ENCODE results near the gene PLXDC1. TPM values are rescaled to one million over a fixed set of nuclear protein-coding genes. Genes with fewer than 3 reads are reported as not detected.

PLXDC1 gene
- total and polyA plus RNA-seq, 2 of the 13 experiments (the other 11 are each of a cell fraction or from before 2014, with no cell fraction given): not detected

- TF ChIP-seq ZNF687 (CRISPR knock-in tag; IDR thresholded peaks at IDR 0.05) (no peak), SALL2 (CRISPR knock-in tag; IDR thresholded peaks at IDR 0.05) (no peak), CTCF (CRISPR knock-in tag; IDR thresholded peaks at IDR 0.05) (no peak), EP300 (IDR thresholded peaks at IDR 0.05; ENCODE audit: low read depth in 2 of 2, low read length in 2 of 2) (no peak), EP300 (CRISPR knock-in tag; IDR thresholded peaks at IDR 0.05; ENCODE audit: borderline replicate concordance) (no peak), NFKB2 (CRISPR knock-in tag; IDR thresholded peaks at IDR 0.05; ENCODE audit: borderline replicate concordance) (no peak), AGO1 (IDR thresholded peaks at IDR 0.05; ENCODE audit: low read depth, low read length, poor library complexity, severe bottlenecking) (no peak), ZBTB34 (CRISPR knock-in tag; IDR thresholded peaks at IDR 0.05) (no peak), AHDC1 (CRISPR knock-in tag; IDR thresholded peaks at IDR 0.05; ENCODE audit: borderline replicate concordance) (no peak), ZNF34 (CRISPR knock-in tag; IDR thresholded peaks at IDR 0.05; ENCODE audit: borderline replicate concordance) (no peak), ZNF619 (CRISPR knock-in tag; IDR thresholded peaks at IDR 0.05) (no peak), ARNT2 (CRISPR knock-in tag; IDR thresholded peaks at IDR 0.05; ENCODE audit: low read depth) (no peak), ZNF263 (CRISPR knock-in tag; IDR thresholded peaks at IDR 0.05) (no peak), POLR2AphosphoS2 (IDR thresholded peaks at IDR 0.05; ENCODE audit: low read depth, low read length) (no peak), ZNF331 (CRISPR knock-in tag; IDR thresholded peaks at IDR 0.05) (no peak), ZNF451 (CRISPR knock-in tag; IDR thresholded peaks at IDR 0.05) (no peak)
These were observed 70.9 kb downstream of the PLXDC1 start (continued) for GRCh38 chr17:39080421-39081078.
